HepG2 (cell line): ENCODE data around the gene ATP2C2. TPM values are rescaled to one million over a fixed set of nuclear protein-coding genes. Genes with fewer than 3 reads are reported as not detected.

Experiments used
- ATAC-seq: fragments of 200-7000 bp; cut with Tn5 transposase; 3 replicates; pipeline ENCODE4 v1.9.1; 2020; ENCODE audit warnings: mild to moderate bottlenecking, moderate library complexity
- BruUV-seq: library from RNA; stranded (reverse); fragments of 400-500 nt; replicated peaks from 2 replicates; lab custom pipeline; 2021; lab: Mats Ljungman, UMichigan
- CTCF ChIA-PET: fragments of 300-600 bp; formaldehyde crosslinking; extraction: SDS; loops from one replicate; lab custom pipeline; 2021; ENCODE audit warnings: low total read pairs, inconsistent platforms, low intra/inter-chr PET ratio; lab: Yijun Ruan, JAX
- POLR2A ChIA-PET: fragments of 350-600 bp; sonication (Branson Sonifier 250); formaldehyde crosslinking; loops from one replicate; lab custom pipeline; 2020; ENCODE audit warnings: antibody characterized with exemption, inconsistent platforms; lab: Yijun Ruan, JAX
- DNase-seq: peaks from one replicate; pipeline ENCODE4 v3.0.0-alpha.2; 2015; ENCODE audit warnings: low spot score
- FAIRE-seq: peaks from 3 replicates; lab custom pipeline; 2011; peaks lifted over from hg19 to GRCh38; lab: Jason Lieb, UNC
- H2AFZ ChIP-seq: one replicate; pipeline ENCODE4 v1.6.1; 2011; ENCODE audit warnings: low read length, inconsistent platforms
- H3K27ac ChIP-seq: fragments of 300-600 bp; 3 replicates; pipeline ENCODE4 v1.8.0; 2011; ENCODE audit warnings: mixed run types, mild to moderate bottlenecking, mixed read lengths, low read length, inconsistent platforms; ENCODE audit not compliant: insufficient read depth; ENCODE audit errors: extremely low read length
- H3K27me3 ChIP-seq, 2 experiments: fragments of 200-600 bp in 1 of 2; 2 replicates in 1 of 2; 3 replicates in 1 of 2; pipeline versions ENCODE4 v1.6.0 to v1.8.0; 2011; ENCODE audit warnings: low read length in 2 of 2, mild to moderate bottlenecking in 2 of 2, moderate library complexity in 2 of 2, inconsistent platforms in 1 of 2; ENCODE audit not compliant: insufficient read depth in 2 of 2, control insufficient read depth in 1 of 2
- H3K36me3 ChIP-seq, 2 experiments: fragments of 200-600 bp in 1 of 2; replicated peaks in 1 of 2; 2 replicates in 1 of 2; 3 replicates in 1 of 2; pipeline versions ENCODE4 v1.5.1 to v1.8.0; 2011; ENCODE audit warnings: low read length in 2 of 2, inconsistent platforms in 1 of 2; ENCODE audit not compliant: insufficient read depth in 2 of 2, control insufficient read depth in 1 of 2
- H3K4me1 ChIP-seq: 2 replicates; pipeline ENCODE4 v1.5.1; 2012; ENCODE audit warnings: low read length, inconsistent platforms; ENCODE audit not compliant: insufficient read depth
- H3K4me2 ChIP-seq: 2 replicates; pipeline ENCODE4 v1.6.0; 2011; ENCODE audit warnings: low read depth, low read length, inconsistent platforms
- H3K4me3 ChIP-seq, 3 experiments: fragments of 200-600 bp in 1 of 3; sonication (generic), shearing (Covaris generic) in 1 of 3; replicated peaks in 1 of 3; 2 replicates each; pipeline ENCODE4 v1.5.1; 2011 to 2016; ENCODE audit warnings: low read length in 3 of 3, inconsistent platforms in 2 of 3, low read depth in 2 of 3, mild to moderate bottlenecking in 2 of 3, control low read depth in 1 of 3, mixed read lengths in 1 of 3; ENCODE audit not compliant: insufficient read depth in 1 of 3
- H3K79me2 ChIP-seq: one replicate; pipeline ENCODE4 v1.6.1; 2011; ENCODE audit warnings: low read length, inconsistent platforms; ENCODE audit not compliant: insufficient read depth
- H3K9ac ChIP-seq: 2 replicates; pipeline ENCODE4 v1.6.0; 2011; ENCODE audit warnings: mild to moderate bottlenecking, low read depth, low read length, inconsistent platforms; ENCODE audit not compliant: insufficient read depth
- H3K9me3 ChIP-seq: 2 replicates; pipeline ENCODE4 v1.5.1; 2012; ENCODE audit warnings: mild to moderate bottlenecking, low read length
- H4K20me1 ChIP-seq: 2 replicates; pipeline ENCODE4 v1.6.0; 2011; ENCODE audit warnings: inconsistent platforms, mild to moderate bottlenecking, low read length, moderate library complexity; ENCODE audit not compliant: insufficient read depth
- BCL6 ChIP-seq: IDR thresholded peaks from 2 replicates; pipeline ENCODE4 v1.6.1; 2016; ENCODE audit warnings: missing genetic modification reagents, missing compliant biosample characterization
- E2F1 ChIP-seq: sonication (generic); formaldehyde crosslinking; IDR thresholded peaks from 2 replicates; pipeline ENCODE4 v1.5.0; 2020; ENCODE audit warnings: missing genetic modification reagents
- MLX ChIP-seq: IDR thresholded peaks from 2 replicates; pipeline ENCODE4 v1.6.1; 2016
- MNT ChIP-seq: fragments of 450-650 bp; IDR thresholded peaks from 2 replicates; pipeline ENCODE4 v1.6.1; 2016
- NCOA5 ChIP-seq: sonication (generic); formaldehyde crosslinking; IDR thresholded peaks from 2 replicates; pipeline ENCODE4 v1.4.0; 2020; ENCODE audit warnings: missing genetic modification reagents
- NFRKB ChIP-seq: fragments of 450-650 bp; IDR thresholded peaks from 2 replicates; pipeline ENCODE4 v1.6.1; 2017
- SAP130 ChIP-seq: IDR thresholded peaks from 2 replicates; pipeline ENCODE4 v1.6.1; 2016; ENCODE audit warnings: low read depth
- THAP9 ChIP-seq: sonication (generic); formaldehyde crosslinking; IDR thresholded peaks from 2 replicates; pipeline ENCODE4; 2020; ENCODE audit warnings: missing genetic modification reagents, mild to moderate bottlenecking, borderline replicate concordance
- ZBTB37 ChIP-seq: sonication (generic); formaldehyde crosslinking; IDR thresholded peaks from 2 replicates; pipeline ENCODE4 v1.4.0; 2020; ENCODE audit warnings: mild to moderate bottlenecking, missing genetic modification reagents
- ZBTB44 ChIP-seq: sonication (generic); formaldehyde crosslinking; IDR thresholded peaks from 2 replicates; pipeline ENCODE4 v1.4.0; 2020; ENCODE audit warnings: missing genetic modification reagents
- ZNF207 ChIP-seq: fragments of 450-650 bp; IDR thresholded peaks from 2 replicates; pipeline ENCODE4 v1.6.1; 2016; ENCODE audit warnings: antibody characterized with exemption, borderline replicate concordance
- ZNF431 ChIP-seq: sonication (generic); formaldehyde crosslinking; IDR thresholded peaks from 2 replicates; pipeline ENCODE4 v1.9.0; 2022; ENCODE audit warnings: missing genetic modification reagents, low read depth, mild to moderate bottlenecking, borderline replicate concordance
- ZNF784 ChIP-seq: sonication (generic); formaldehyde crosslinking; IDR thresholded peaks from 2 replicates; pipeline ENCODE4 v1.5.1; 2020; ENCODE audit warnings: missing genetic modification reagents, mild to moderate bottlenecking, borderline replicate concordance
- WGBS: methylation state at CpG from one replicate; pipeline ENCODE4 v1.1.6; 2017; ENCODE audit warnings: low lambda C conversion rate; 5-methylcytosine and 5-hydroxymethylcytosine counted together
- in situ Hi-C: cut with HindIII; loops from 2 replicates; pipeline ENCODE4 v1.10.0; 2017; ENCODE audit warnings: low pct_unique_long_range_greater_than_20kb; ENCODE audit not compliant: extremely low pct_ligation_motif_present
- intact Hi-C: fragments of 100-400 bp; cut with micrococcal nuclease; formaldehyde crosslinking; loops from one replicate; pipeline ENCODE4 v1.10.0; 2022; ENCODE audit not compliant: unreplicated experiment
- polyA plus RNA-seq, 8 experiments: library from polyadenylated mRNA; depleted of rRNA in 3 of 8; stranded (reverse) in 7 of 8; unstranded in 1 of 8; fragments of >200 nt; fragmentation: Illumina TruSeq in 4 of 8; extraction: Trizol in 4 of 8; gene quantifications; 2 replicates each; pipeline versions ENCODE4 v1.2.1 to v1.2.3, GENCODE V29; 2011 to 2016; ENCODE audit warnings: low read depth in 4 of 8, missing spikeins in 1 of 8, mixed read lengths in 1 of 8; ENCODE audit not compliant: insufficient read depth in 1 of 8
- total RNA-seq, 5 experiments: library from RNA; depleted of rRNA; stranded (reverse); fragments of >200 nt; fragmentation: Illumina TruSeq; extraction: Trizol; gene quantifications; 2 replicates each; pipeline ENCODE4 v1.2.3, GENCODE V29; 2016; ENCODE audit warnings: low read depth in 1 of 5

Gene ATP2C2
- total and polyA plus RNA-seq, 2 of the 13 experiments (the other 11 are each of a cell fraction or from before 2014, with no cell fraction given), result 0.07 TPM; not detected in 1

GRCh38 chr16:84378567-84378966 lies 10.2 kb downstream of the ATP2C2 start:
- H3K9me3 ChIP-seq, result no peaks in the 10 kb centered on the region
- 41% methylated on average over 13 of the region's 13 CpGs for WGBS
- no peak overlapping the region for H3K4me3 ChIP-seq
- no peaks in the 10 kb centered on the region for H3K4me1 ChIP-seq
- in situ Hi-C loops, result no loop called here
- H3K36me3 ChIP-seq, result no peaks in the 10 kb centered on the region
- DNase-seq (no peak), ATAC-seq (no peak), FAIRE-seq (no peak)
- intact Hi-C loops, result no loop called here
- no peak overlapping the region for H2AFZ ChIP-seq
- no peak overlapping the region for H3K4me2 ChIP-seq
- H3K27ac ChIP-seq, result no peak overlapping the region
- no peak overlapping the region for H3K9ac ChIP-seq
- peaks cover 9 to 50% of the 10 kb centered on the region in 2 experiments; a peak in 3 of 5 replicates for H3K27me3 ChIP-seq
- POLR2A ChIA-PET, result no interaction called here
- H4K20me1 ChIP-seq, result no peaks in the 10 kb centered on the region
- no peaks in the 10 kb centered on the region for H3K79me2 ChIP-seq
- CTCF ChIA-PET, result no interaction called here
- BruUV-seq, result no TSS peak
- TF ChIP-seq MLX (CRISPR knock-in tag), result no peak
- no peak for TF ChIP-seq SAP130 (CRISPR knock-in tag)
- TF ChIP-seq MNT, result no peak
- no peak for TF ChIP-seq ZNF784 (CRISPR knock-in tag)
- TF ChIP-seq THAP9 (CRISPR knock-in tag), result no peak
- no peak for TF ChIP-seq NCOA5 (CRISPR knock-in tag)
- no peak for TF ChIP-seq BCL6 (CRISPR knock-in tag)
- no peak for TF ChIP-seq ZNF431
- TF ChIP-seq ZBTB37 (CRISPR knock-in tag), result no peak
- TF ChIP-seq E2F1 (CRISPR knock-in tag), result no peak
- no peak for TF ChIP-seq ZBTB44 (CRISPR knock-in tag)
- TF ChIP-seq ZNF207, result no peak
- TF ChIP-seq NFRKB, result no peak
